ENCODE data around the gene HNRNPLL.
A peak's percentile ranks its signal among the peaks of the same experiment; 100 is the strongest.

HNRNPLL gene

GRCh38 chr2:38602136-38602731, 494 bp downstream of the HNRNPLL start:
- DNase-seq = peak; percentile 44
- H3K36me3 ChIP-seq = no peaks in the 10 kb centered on the region
- peaks cover 11% of the 10 kb centered on the region for H3K4me1 ChIP-seq
- peak overlapping the region; percentile 70 for H3K4me3 ChIP-seq (ENCODE audit: low read depth, low read length)
- H3K9me3 ChIP-seq = no peaks in the 10 kb centered on the region
- no peak for TF ChIP-seq CTCF (IDR thresholded peaks at IDR 0.05; ENCODE audit: low read depth, low read length)
- H3K27me3 ChIP-seq = no peaks in the 10 kb centered on the region

- H3K27me3 ChIP-seq = no peaks in the 10 kb centered on the region
- no peaks in the 10 kb centered on the region for H3K36me3 ChIP-seq
- no peak for DNase-seq
- peaks cover 16% of the 10 kb centered on the region for H3K4me1 ChIP-seq
- H3K9me3 ChIP-seq = no peaks in the 10 kb centered on the region
- no peak for TF ChIP-seq CTCF (IDR thresholded peaks at IDR 0.05; ENCODE audit: low read depth, low read length)
- peak overlapping the region; percentile 70 for H3K4me3 ChIP-seq (ENCODE audit: low read depth, low read length)
These were observed 1.1 kb downstream of the HNRNPLL start for GRCh38 chr2:38601463-38602135.

DNA sequence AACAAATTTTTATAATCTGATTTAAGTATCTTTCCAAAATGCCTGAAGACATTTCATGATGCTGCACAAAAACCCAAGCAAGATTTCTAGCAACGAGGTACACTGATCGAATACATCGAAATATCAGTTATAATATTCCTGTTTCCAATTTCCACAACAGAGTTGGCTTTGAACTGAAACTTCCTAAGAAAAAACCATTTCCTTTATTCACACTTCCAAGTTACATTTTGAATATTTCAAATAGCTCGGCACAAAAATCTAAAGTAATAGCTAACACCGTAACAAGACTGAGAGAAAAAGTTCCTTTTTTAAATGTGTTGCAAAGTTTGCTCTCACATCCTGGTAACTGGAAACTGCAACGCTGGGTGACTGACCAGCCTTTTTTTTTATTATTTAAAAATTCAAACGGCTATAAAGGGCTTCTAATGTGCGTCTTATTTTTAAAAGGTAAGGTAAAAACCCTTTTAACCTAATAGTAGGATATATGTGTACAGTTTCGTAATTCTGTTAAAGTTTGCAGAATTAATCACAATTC, 1.7 kb downstream of the HNRNPLL start:
- Histone ChIP-seq H3K4me3 (ENCODE audit: low read depth, low read length) (peak overlapping the region; percentile 70), H3K27me3 (no peaks in the 10 kb centered on the region), H3K36me3 (no peaks in the 10 kb centered on the region), H3K9me3 (no peaks in the 10 kb centered on the region), H3K4me1 (peaks cover 16% of the 10 kb centered on the region)
- TF ChIP-seq CTCF (IDR thresholded peaks at IDR 0.05; ENCODE audit: low read depth, low read length) = no peak
- DNase-seq = no peak

DNA sequence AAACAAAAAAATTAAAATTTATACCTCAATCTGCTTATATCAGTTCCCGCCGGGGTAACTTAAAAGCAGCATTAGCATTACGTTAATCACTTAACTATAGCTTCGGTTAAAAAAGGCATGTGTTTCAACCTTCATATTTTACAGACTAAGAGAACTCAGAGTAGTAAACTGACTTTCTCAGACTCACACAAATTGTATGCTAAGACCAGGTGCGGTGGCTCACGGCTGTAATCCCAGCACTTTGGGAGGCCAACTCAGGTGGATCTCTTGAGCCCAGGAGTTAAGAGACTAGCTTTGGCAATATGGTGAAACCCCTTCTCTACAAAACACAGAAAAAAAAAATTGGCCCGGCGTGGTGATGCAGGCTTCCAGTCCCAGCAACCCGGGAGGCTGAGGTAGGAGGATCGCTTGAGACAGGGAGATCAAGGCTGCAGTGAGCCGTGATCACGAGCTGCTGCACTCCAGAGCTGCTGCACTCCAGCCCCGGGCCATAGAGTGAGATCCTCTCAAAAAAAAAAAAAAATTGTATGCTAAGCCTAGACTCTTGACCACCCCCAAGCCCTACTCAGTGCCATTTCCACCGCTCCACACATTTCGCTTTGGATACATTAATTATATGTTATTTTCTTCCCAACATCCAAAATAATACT, 2.4 kb downstream of the HNRNPLL start:
- peak; percentile 33 for DNase-seq
- Histone ChIP-seq H3K4me1 (peaks cover 16% of the 10 kb centered on the region), H3K36me3 (no peaks in the 10 kb centered on the region), H3K9me3 (no peaks in the 10 kb centered on the region), H3K27me3 (no peaks in the 10 kb centered on the region), H3K4me3 (ENCODE audit: low read depth, low read length) (peak overlapping the region; percentile 70)
- TF ChIP-seq CTCF (IDR thresholded peaks at IDR 0.05; ENCODE audit: low read depth, low read length) = no peak

GRCh38 chr2:38599706-38600105, 3.0 kb downstream of the HNRNPLL start:
- TF ChIP-seq CTCF (IDR thresholded peaks at IDR 0.05; ENCODE audit: low read depth, low read length) = no peak
- Histone ChIP-seq H3K36me3 (no peaks in the 10 kb centered on the region), H3K27me3 (no peaks in the 10 kb centered on the region), H3K4me1 (peaks cover 16% of the 10 kb centered on the region), H3K4me3 (ENCODE audit: low read depth, low read length) (peak overlapping the region; percentile 70; the same call in 1 of the 2 replicates), H3K9me3 (no peaks in the 10 kb centered on the region)
- no peak for DNase-seq

GRCh38 chr2:38598991-38599295, 3.8 kb downstream of the HNRNPLL start:
- Histone ChIP-seq H3K36me3 (no peaks in the 10 kb centered on the region), H3K4me3 (ENCODE audit: low read depth, low read length) (no peak overlapping the region), H3K9me3 (no peaks in the 10 kb centered on the region), H3K4me1 (peaks cover 16% of the 10 kb centered on the region), H3K27me3 (no peaks in the 10 kb centered on the region)
- TF ChIP-seq CTCF (IDR thresholded peaks at IDR 0.05; ENCODE audit: low read depth, low read length) = no peak
- no peak for DNase-seq

All from BE2C (cell line).